Right lung (tissue), 5 donors: Measurements from ENCODE around the gene SMIM44. TPM values are rescaled to one million over a fixed set of nuclear protein-coding genes. Genes with fewer than 3 reads are reported as not detected.
A peak's percentile ranks its signal among the peaks of the same experiment; 100 is the strongest.
"Not testable (repeated sequence)": the region's sequence is repeated elsewhere in the genome, so short reads cannot be mapped to it uniquely, and the experiment has no call there.

Experiments
- DNase-seq, 2 donors: peaks; one replicate each; pipeline ENCODE4 v3.0.0-alpha.2; 2013
- polyA plus RNA-seq, 5 donors: library from polyadenylated mRNA; unstranded; fragments of 120-200 nt; gene quantifications; one replicate each; pipeline versions ENCODE4 v1.2.1 to v1.2.3, GENCODE V29; 2013; ENCODE audit warnings: inconsistent platforms in 1 of 5, low replicate concordance in 1 of 5; ENCODE audit not compliant: insufficient read length in 5 of 5, insufficient read depth in 1 of 5

The SMIM44 gene
- polyA plus RNA-seq, 5 donors = not detected

GRCh38 chr19:3459089-3459881 lies 24.0 kb downstream of the SMIM44 start:
- peak; percentile 93 for DNase-seq

GRCh38 chr19:3458229-3459088 lies 24.8 kb downstream of the SMIM44 start:
- no peak for DNase-seq

- no peak for DNase-seq
Observed at GRCh38 chr19:3457528-3458228, 25.6 kb downstream of the SMIM44 start.

GRCh38 chr19:3456925-3457527 lies 26.2 kb downstream of the SMIM44 start:
- DNase-seq = no peak

GRCh38 chr19:3455960-3456601 lies 27.2 kb downstream of the SMIM44 start:
- no peak for DNase-seq

- DNase-seq = no peak
Observed at GRCh38 chr19:3455393-3455955, 27.8 kb downstream of the SMIM44 start.

- DNase-seq = no peak
Observed at GRCh38 chr19:3454656-3455392, 28.4 kb downstream of the SMIM44 start.

GRCh38 chr19:3453840-3454239 lies 29.4 kb downstream of the SMIM44 start:
- DNase-seq = no peak

- DNase-seq = not testable (repeated sequence)
Observed at GRCh38 chr19:3452942-3453214, 30.4 kb downstream of the SMIM44 start.

GRCh38 chr19:3452171-3452941 lies 30.9 kb downstream of the SMIM44 start:
- DNase-seq = no peak

- no peak for DNase-seq
Observed at GRCh38 chr19:3451451-3451866, 31.8 kb downstream of the SMIM44 start.

- DNase-seq = peak in 1 of 2 donors; percentile 72
Observed at GRCh38 chr19:3450796-3451411, 32.3 kb downstream of the SMIM44 start.

- no peak for DNase-seq
Observed at GRCh38 chr19:3448616-3449334, 34.5 kb downstream of the SMIM44 start.

GRCh38 chr19:3446657-3447056 lies 36.6 kb downstream of the SMIM44 start:
- not testable (repeated sequence) for DNase-seq

GRCh38 chr19:3444695-3445234 lies 38.5 kb downstream of the SMIM44 start:
- no peak for DNase-seq

GRCh38 chr19:3443840-3444694 lies 39.2 kb downstream of the SMIM44 start:
- no peak for DNase-seq

- DNase-seq = no peak
Observed at GRCh38 chr19:3442487-3443071, 40.7 kb downstream of the SMIM44 start.
